ENCODE measurements around the gene MAPK13.

Gene MAPK13

GRCh38 chr6:36099869-36100483 lies 30.3 kb upstream of the MAPK13 start:
- TF ChIP-seq TCF12 (IDR thresholded peaks at IDR 0.05; ENCODE audit: low read depth) = no peak
- no peak for TF ChIP-seq TEAD4 (IDR thresholded peaks at IDR 0.05)
- no peak for TF ChIP-seq RAD21 (IDR thresholded peaks at IDR 0.05; ENCODE audit: low read depth)
- TF ChIP-seq CEBPB (IDR thresholded peaks at IDR 0.05) = no peak
- TF ChIP-seq YY1 (IDR thresholded peaks at IDR 0.05; ENCODE audit: low read depth) = no peak
- no peak for TF ChIP-seq MAX (IDR thresholded peaks at IDR 0.05)
- no peak for TF ChIP-seq CREB1 (IDR thresholded peaks at IDR 0.05; ENCODE audit: low read depth)
- TF ChIP-seq EP300 (IDR thresholded peaks at IDR 0.05; ENCODE audit: borderline replicate concordance) = no peak
- TF ChIP-seq REST (IDR thresholded peaks at IDR 0.05; ENCODE audit: low read depth) = no peak
- TF ChIP-seq USF1 (IDR thresholded peaks at IDR 0.05) = no peak
- no peak for TF ChIP-seq NFIC (IDR thresholded peaks at IDR 0.05)
- no peak for TF ChIP-seq EGR1 (IDR thresholded peaks at IDR 0.05)
- TF ChIP-seq FOXM1 (IDR thresholded peaks at IDR 0.05; ENCODE audit: borderline replicate concordance, low read depth) = no peak
- no peak for TF ChIP-seq ZBTB7A (IDR thresholded peaks at IDR 0.05; ENCODE audit: low read depth)
- TF ChIP-seq TAF1 (IDR thresholded peaks at IDR 0.05; ENCODE audit: low read depth) = no peak

- TF ChIP-seq TAF1 (IDR thresholded peaks at IDR 0.05; ENCODE audit: low read depth) = no peak
- TF ChIP-seq CEBPB (IDR thresholded peaks at IDR 0.05) = no peak
- TF ChIP-seq TCF12 (IDR thresholded peaks at IDR 0.05; ENCODE audit: low read depth) = no peak
- TF ChIP-seq TEAD4 (IDR thresholded peaks at IDR 0.05) = no peak
- no peak for TF ChIP-seq EP300 (IDR thresholded peaks at IDR 0.05; ENCODE audit: borderline replicate concordance)
- TF ChIP-seq EGR1 (IDR thresholded peaks at IDR 0.05) = no peak
- TF ChIP-seq YY1 (IDR thresholded peaks at IDR 0.05; ENCODE audit: low read depth) = no peak
- no peak for TF ChIP-seq USF1 (IDR thresholded peaks at IDR 0.05)
- no peak for TF ChIP-seq REST (IDR thresholded peaks at IDR 0.05; ENCODE audit: low read depth)
- no peak for TF ChIP-seq NFIC (IDR thresholded peaks at IDR 0.05)
- no peak for TF ChIP-seq ZBTB7A (IDR thresholded peaks at IDR 0.05; ENCODE audit: low read depth)
- no peak for TF ChIP-seq CREB1 (IDR thresholded peaks at IDR 0.05; ENCODE audit: low read depth)
Measured at GRCh38 chr6:36101691-36102090, 28.6 kb upstream of the MAPK13 start.

- TF ChIP-seq MAX (IDR thresholded peaks at IDR 0.05) = no peak
Measured at GRCh38 chr6:36102853-36103252, 27.5 kb upstream of the MAPK13 start.

- TF ChIP-seq EP300 (IDR thresholded peaks at IDR 0.05; ENCODE audit: borderline replicate concordance) = no peak
- no peak for TF ChIP-seq RAD21 (IDR thresholded peaks at IDR 0.05; ENCODE audit: low read depth)
- no peak for TF ChIP-seq ZBTB7A (IDR thresholded peaks at IDR 0.05; ENCODE audit: low read depth)
- TF ChIP-seq USF1 (IDR thresholded peaks at IDR 0.05) = no peak
- TF ChIP-seq EGR1 (IDR thresholded peaks at IDR 0.05) = no peak
- TF ChIP-seq NFIC (IDR thresholded peaks at IDR 0.05) = no peak
- no peak for TF ChIP-seq CEBPB (IDR thresholded peaks at IDR 0.05)
- TF ChIP-seq FOXM1 (IDR thresholded peaks at IDR 0.05; ENCODE audit: borderline replicate concordance, low read depth) = no peak
- no peak for TF ChIP-seq MAX (IDR thresholded peaks at IDR 0.05)
- no peak for TF ChIP-seq TCF12 (IDR thresholded peaks at IDR 0.05; ENCODE audit: low read depth)
- no peak for TF ChIP-seq CREB1 (IDR thresholded peaks at IDR 0.05; ENCODE audit: low read depth)
- TF ChIP-seq YY1 (IDR thresholded peaks at IDR 0.05; ENCODE audit: low read depth) = no peak
- TF ChIP-seq TEAD4 (IDR thresholded peaks at IDR 0.05) = no peak
- no peak for TF ChIP-seq REST (IDR thresholded peaks at IDR 0.05; ENCODE audit: low read depth)
Measured at GRCh38 chr6:36104836-36105235, 25.5 kb upstream of the MAPK13 start.
